IMR-90 (cell line): ENCODE data around the gene AKT3.

Source experiments
- BHLHE40 ChIP-seq: fragments of 150-350 bp; IDR thresholded peaks from 2 replicates; pipeline ENCODE4 v1.6.1; 2016; ENCODE audit warnings: mild to moderate bottlenecking, low read depth, low read length
- CEBPB ChIP-seq: IDR thresholded peaks from 2 replicates; pipeline ENCODE4 v1.6.1; 2012; ENCODE audit warnings: low read depth, low read length, improper control_type of control experiment
- CHD1 ChIP-seq: IDR thresholded peaks from 2 replicates; pipeline ENCODE4 v1.6.1; 2012; ENCODE audit warnings: low read depth, low read length, improper control_type of control experiment
- ELK1 ChIP-seq: fragments of 150-350 bp; IDR thresholded peaks from 2 replicates; pipeline ENCODE4 v1.6.1; 2016; ENCODE audit warnings: low read depth, mild to moderate bottlenecking, low read length, moderate library complexity, borderline replicate concordance
- FOS ChIP-seq: fragments of 150-350 bp; IDR thresholded peaks from 2 replicates; pipeline ENCODE4 v1.6.1; 2016; ENCODE audit warnings: low read depth, low read length
- MAFK ChIP-seq: IDR thresholded peaks from 2 replicates; pipeline ENCODE4 v1.6.1; 2012; ENCODE audit warnings: low read depth, low read length, improper control_type of control experiment
- MAZ ChIP-seq: IDR thresholded peaks from 2 replicates; pipeline ENCODE4 v1.6.1; 2012; ENCODE audit warnings: low read depth, mild to moderate bottlenecking, low read length, improper control_type of control experiment, moderate library complexity, borderline replicate concordance
- MXI1 ChIP-seq: IDR thresholded peaks from 2 replicates; pipeline ENCODE4 v1.6.1; 2012; ENCODE audit warnings: low read depth, mild to moderate bottlenecking, low read length, moderate library complexity, borderline replicate concordance
- POLR2A ChIP-seq: IDR thresholded peaks from 2 replicates; pipeline ENCODE4 v1.6.1; 2012; ENCODE audit warnings: mild to moderate bottlenecking, low read depth, low read length
- RCOR1 ChIP-seq: IDR thresholded peaks from 2 replicates; pipeline ENCODE4 v1.6.1; 2012; ENCODE audit warnings: mild to moderate bottlenecking, low read length, improper control_type of control experiment; ENCODE audit not compliant: insufficient replicate concordance
- RFX5 ChIP-seq: IDR thresholded peaks from 2 replicates; pipeline ENCODE4 v1.8.0; 2012; ENCODE audit warnings: low read depth, mild to moderate bottlenecking, low read length, moderate library complexity
- TF ChIP-seq, protein P1 (sequence below): conservative IDR thresholded peaks from 2 replicates; pipeline ENCODE4 v1.5.1; 2012; ENCODE audit warnings: mild to moderate bottlenecking, low read depth, low read length, improper control_type of control experiment
- TF ChIP-seq, protein P2 (sequence below): fragments of 150-350 bp; IDR thresholded peaks from 2 replicates; pipeline ENCODE4 v1.6.1; 2017; ENCODE audit warnings: mild to moderate bottlenecking, antibody characterized with exemption, low read length, low read depth

DNA sequence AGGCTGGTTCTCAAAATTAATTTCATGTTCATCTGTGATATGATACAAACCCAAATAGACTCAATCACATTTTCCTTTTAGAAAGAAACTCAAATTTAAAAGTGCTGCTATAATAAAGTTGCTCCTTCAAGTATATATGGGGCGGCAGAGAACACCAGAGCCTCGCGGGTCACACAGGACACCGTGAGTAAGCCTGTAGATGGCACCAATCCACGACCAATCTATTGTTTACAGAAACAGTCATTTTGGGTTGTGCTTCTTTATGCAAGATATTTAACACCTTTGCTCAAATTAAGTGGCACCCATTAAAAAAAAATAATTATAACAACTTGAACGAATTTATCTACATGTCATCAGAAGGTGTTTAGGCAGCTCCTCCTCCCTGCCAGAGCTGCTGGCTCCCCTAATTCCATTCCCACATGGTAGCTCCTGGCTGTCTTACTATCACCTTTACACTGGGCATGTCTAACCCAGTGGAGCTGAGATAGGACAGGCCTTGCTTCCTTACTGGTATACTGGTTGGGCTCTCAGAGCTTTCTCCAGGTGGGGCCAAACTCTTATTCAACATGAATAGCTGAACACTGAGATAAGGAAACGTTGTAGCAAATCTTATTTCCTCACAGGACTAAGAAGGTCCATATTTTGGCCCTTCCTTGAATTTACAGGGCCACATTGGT is 307.2 kb downstream of the AKT3 start:
- TF ChIP-seq, protein P1, sequence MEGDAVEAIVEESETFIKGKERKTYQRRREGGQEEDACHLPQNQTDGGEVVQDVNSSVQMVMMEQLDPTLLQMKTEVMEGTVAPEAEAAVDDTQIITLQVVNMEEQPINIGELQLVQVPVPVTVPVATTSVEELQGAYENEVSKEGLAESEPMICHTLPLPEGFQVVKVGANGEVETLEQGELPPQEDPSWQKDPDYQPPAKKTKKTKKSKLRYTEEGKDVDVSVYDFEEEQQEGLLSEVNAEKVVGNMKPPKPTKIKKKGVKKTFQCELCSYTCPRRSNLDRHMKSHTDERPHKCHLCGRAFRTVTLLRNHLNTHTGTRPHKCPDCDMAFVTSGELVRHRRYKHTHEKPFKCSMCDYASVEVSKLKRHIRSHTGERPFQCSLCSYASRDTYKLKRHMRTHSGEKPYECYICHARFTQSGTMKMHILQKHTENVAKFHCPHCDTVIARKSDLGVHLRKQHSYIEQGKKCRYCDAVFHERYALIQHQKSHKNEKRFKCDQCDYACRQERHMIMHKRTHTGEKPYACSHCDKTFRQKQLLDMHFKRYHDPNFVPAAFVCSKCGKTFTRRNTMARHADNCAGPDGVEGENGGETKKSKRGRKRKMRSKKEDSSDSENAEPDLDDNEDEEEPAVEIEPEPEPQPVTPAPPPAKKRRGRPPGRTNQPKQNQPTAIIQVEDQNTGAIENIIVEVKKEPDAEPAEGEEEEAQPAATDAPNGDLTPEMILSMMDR, result no peak
- no peak for TF ChIP-seq ELK1
- no peak for TF ChIP-seq POLR2A
- no peak for TF ChIP-seq RFX5
- TF ChIP-seq CEBPB, result no peak
- no peak for TF ChIP-seq MXI1
- TF ChIP-seq RCOR1, result no peak
- TF ChIP-seq, protein P2, sequence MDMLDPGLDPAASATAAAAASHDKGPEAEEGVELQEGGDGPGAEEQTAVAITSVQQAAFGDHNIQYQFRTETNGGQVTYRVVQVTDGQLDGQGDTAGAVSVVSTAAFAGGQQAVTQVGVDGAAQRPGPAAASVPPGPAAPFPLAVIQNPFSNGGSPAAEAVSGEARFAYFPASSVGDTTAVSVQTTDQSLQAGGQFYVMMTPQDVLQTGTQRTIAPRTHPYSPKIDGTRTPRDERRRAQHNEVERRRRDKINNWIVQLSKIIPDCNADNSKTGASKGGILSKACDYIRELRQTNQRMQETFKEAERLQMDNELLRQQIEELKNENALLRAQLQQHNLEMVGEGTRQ, result no peak
- TF ChIP-seq MAZ, result no peak
- TF ChIP-seq CHD1, result no peak
- no peak for TF ChIP-seq MAFK
- no peak for TF ChIP-seq FOS
- no peak for TF ChIP-seq BHLHE40
